ENCODE measurements around the gene CRLF2.

The CRLF2 gene

GRCh38 chrX:1223242-1223600 is 10.8 kb upstream of the CRLF2 start:
- H3F3A ChIP-seq (ENCODE audit: insufficient read depth) = no peaks in the 10 kb centered on the region
- H3K4me2 ChIP-seq (ENCODE audit: low read depth, low read length, poor library complexity, severe bottlenecking) = no peak overlapping the region
- no peak overlapping the region for H3K27ac ChIP-seq (ENCODE audit: low read depth, low read length)
- no peaks in the 10 kb centered on the region for H3K36me3 ChIP-seq (ENCODE audit: low read length)
- TF ChIP-seq CTCF (IDR thresholded peaks at IDR 0.05; ENCODE audit: insufficient read depth, low read length, poor library complexity, severe bottlenecking) = no peak
- no peak for TF ChIP-seq EZH2phosphoT487 (conservative IDR thresholded peaks at IDR 0.05; ENCODE audit: low read length)
- H3K9ac ChIP-seq (ENCODE audit: low read length) = no peak overlapping the region
- H3K27me3 ChIP-seq (ENCODE audit: low read length) = no peaks in the 10 kb centered on the region
- no peak overlapping the region for H3K4me3 ChIP-seq (ENCODE audit: insufficient read depth, low read length, poor library complexity, severe bottlenecking)
- H4K20me1 ChIP-seq (ENCODE audit: low read depth, low read length) = no peaks in the 10 kb centered on the region
- H2AFZ ChIP-seq (ENCODE audit: low read depth, low read length, severe bottlenecking) = no peak overlapping the region
- H3K79me2 ChIP-seq (ENCODE audit: insufficient read depth, low read length) = no peaks in the 10 kb centered on the region
- H3K9me3 ChIP-seq (ENCODE audit: insufficient read depth, low read length) = no peaks in the 10 kb centered on the region
- no peaks in the 10 kb centered on the region for H3K9me2 ChIP-seq (replicated peaks; ENCODE audit: insufficient read depth, low read length)

GRCh38 chrX:1222531-1223241 is 10.2 kb upstream of the CRLF2 start:
- Histone ChIP-seq H3K4me3 (ENCODE audit: insufficient read depth, low read length, poor library complexity, severe bottlenecking) (no peak overlapping the region), H3K9me2 (replicated peaks; ENCODE audit: insufficient read depth, low read length) (no peaks in the 10 kb centered on the region), H4K20me1 (ENCODE audit: low read depth, low read length) (no peaks in the 10 kb centered on the region), H3K9me3 (ENCODE audit: insufficient read depth, low read length) (no peaks in the 10 kb centered on the region), H3K27ac (ENCODE audit: low read depth, low read length) (no peak overlapping the region), H3K79me2 (ENCODE audit: insufficient read depth, low read length) (no peaks in the 10 kb centered on the region), H3F3A (ENCODE audit: insufficient read depth) (no peaks in the 10 kb centered on the region), H3K27me3 (ENCODE audit: low read length) (no peaks in the 10 kb centered on the region), H3K9ac (ENCODE audit: low read length) (no peak overlapping the region), H3K4me2 (ENCODE audit: low read depth, low read length, poor library complexity, severe bottlenecking) (no peak overlapping the region), H3K36me3 (ENCODE audit: low read length) (no peaks in the 10 kb centered on the region), H2AFZ (ENCODE audit: low read depth, low read length, severe bottlenecking) (no peak overlapping the region)
- TF ChIP-seq EZH2phosphoT487 (conservative IDR thresholded peaks at IDR 0.05; ENCODE audit: low read length) = no peak
- TF ChIP-seq CTCF (IDR thresholded peaks at IDR 0.05; ENCODE audit: insufficient read depth, low read length, poor library complexity, severe bottlenecking) = no peak

- no peaks in the 10 kb centered on the region for H3K27me3 ChIP-seq (ENCODE audit: low read length)
- H3K9ac ChIP-seq (ENCODE audit: low read length) = no peak overlapping the region
- no peaks in the 10 kb centered on the region for H3K9me3 ChIP-seq (ENCODE audit: insufficient read depth, low read length)
- H3K9me2 ChIP-seq (replicated peaks; ENCODE audit: insufficient read depth, low read length) = no peaks in the 10 kb centered on the region
- TF ChIP-seq EZH2phosphoT487 (conservative IDR thresholded peaks at IDR 0.05; ENCODE audit: low read length) = no peak
- TF ChIP-seq CTCF (IDR thresholded peaks at IDR 0.05; ENCODE audit: insufficient read depth, low read length, poor library complexity, severe bottlenecking) = no peak
- no peak overlapping the region for H3K27ac ChIP-seq (ENCODE audit: low read depth, low read length)
- H3K79me2 ChIP-seq (ENCODE audit: insufficient read depth, low read length) = no peaks in the 10 kb centered on the region
- no peak overlapping the region for H3K4me2 ChIP-seq (ENCODE audit: low read depth, low read length, poor library complexity, severe bottlenecking)
- no peak overlapping the region for H2AFZ ChIP-seq (ENCODE audit: low read depth, low read length, severe bottlenecking)
- H3F3A ChIP-seq (ENCODE audit: insufficient read depth) = no peaks in the 10 kb centered on the region
- no peaks in the 10 kb centered on the region for H4K20me1 ChIP-seq (ENCODE audit: low read depth, low read length)
- H3K36me3 ChIP-seq (ENCODE audit: low read length) = no peaks in the 10 kb centered on the region
- H3K4me3 ChIP-seq (ENCODE audit: insufficient read depth, low read length, poor library complexity, severe bottlenecking) = no peak overlapping the region
These were observed 8.9 kb upstream of the CRLF2 start for GRCh38 chrX:1221296-1221845.

Measured in SU-DHL-6 (cell line).